ENCODE measurements around the gene RALGDS.

GRCh38 chr9:133102190-133103021, 18.6 kb downstream of the RALGDS start:
- TF ChIP-seq TEAD4 (IDR thresholded peaks at IDR 0.05) = no peak
- no peak for TF ChIP-seq NFIC (IDR thresholded peaks at IDR 0.05)
- TF ChIP-seq TAF1 (IDR thresholded peaks at IDR 0.05; ENCODE audit: low read depth) = no peak
- TF ChIP-seq USF1 (IDR thresholded peaks at IDR 0.05) = no peak
- TF ChIP-seq MAX (IDR thresholded peaks at IDR 0.05) = no peak
- TF ChIP-seq CREB1 (IDR thresholded peaks at IDR 0.05; ENCODE audit: low read depth) = no peak
